Breast epithelium (tissue), 3 donors: ENCODE data around the gene CLEC4G.

ENCODE experiments used
- CTCF ChIP-seq, 3 donors: fragments of 450-650 bp; IDR thresholded peaks; one replicate each; pipeline ENCODE4 v1.5.1; 2016 to 2017; ENCODE audit warnings: antibody characterized with exemption in 3 of 3, mild to moderate bottlenecking in 3 of 3, moderate library complexity in 3 of 3
- POLR2A ChIP-seq: fragments of 450-650 bp; IDR thresholded peaks from one replicate; pipeline ENCODE4 v1.6.1; 2016; ENCODE audit warnings: antibody characterized with exemption, mild to moderate bottlenecking, moderate library complexity
- POLR2AphosphoS5 ChIP-seq, 3 donors: sonication (generic); formaldehyde crosslinking; IDR thresholded peaks; one replicate each; pipeline ENCODE4 v1.6.1; 2017; ENCODE audit warnings: antibody characterized with exemption in 3 of 3

GRCh38 chr19:7731615-7732014 is 295 bp downstream of the CLEC4G start:
- TF ChIP-seq CTCF (IDR thresholded peaks at IDR 0.05) (no peak), POLR2A (no peak), POLR2AphosphoS5 (IDR thresholded peaks at IDR 0.05) (no peak)
